OCI-LY3 (cell line): ENCODE measurements around the gene DAAM2.

Source experiments
- EZH2phosphoT487 ChIP-seq: fragments of 200-600 bp; shearing (Covaris generic); IDR thresholded peaks from 2 replicates; pipeline ENCODE4 v1.6.1; 2018; ENCODE audit warnings: antibody characterized with exemption, mixed run types, low read depth
- TF ChIP-seq, protein P1 (sequence below): fragments of 200-600, 300-600 bp; sonication (generic); IDR thresholded peaks from 2 replicates; pipeline ENCODE4 v1.5.1; 2014; ENCODE audit warnings: antibody characterized with exemption, low read length, low read depth

DNA sequence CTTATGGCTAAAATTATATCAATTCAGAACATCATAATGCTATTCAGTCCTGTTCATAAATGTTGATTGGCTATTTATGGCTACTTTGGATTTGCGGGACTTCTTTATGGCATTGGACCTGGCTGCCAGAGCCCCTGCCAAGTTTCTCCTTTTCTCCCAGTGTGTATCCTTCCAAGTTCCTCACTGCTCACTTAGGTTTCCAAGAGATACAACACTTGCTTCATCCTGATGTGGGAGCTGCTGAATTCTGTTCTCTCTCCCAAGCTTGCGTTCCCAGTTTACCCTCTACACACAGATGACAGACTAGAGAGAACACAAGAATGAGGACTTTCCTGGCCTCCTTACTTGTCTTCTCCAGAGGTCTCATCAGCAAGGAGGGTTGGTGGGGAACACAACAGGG, 18.4 kb upstream of the DAAM2 start:
- TF ChIP-seq, protein P1, sequence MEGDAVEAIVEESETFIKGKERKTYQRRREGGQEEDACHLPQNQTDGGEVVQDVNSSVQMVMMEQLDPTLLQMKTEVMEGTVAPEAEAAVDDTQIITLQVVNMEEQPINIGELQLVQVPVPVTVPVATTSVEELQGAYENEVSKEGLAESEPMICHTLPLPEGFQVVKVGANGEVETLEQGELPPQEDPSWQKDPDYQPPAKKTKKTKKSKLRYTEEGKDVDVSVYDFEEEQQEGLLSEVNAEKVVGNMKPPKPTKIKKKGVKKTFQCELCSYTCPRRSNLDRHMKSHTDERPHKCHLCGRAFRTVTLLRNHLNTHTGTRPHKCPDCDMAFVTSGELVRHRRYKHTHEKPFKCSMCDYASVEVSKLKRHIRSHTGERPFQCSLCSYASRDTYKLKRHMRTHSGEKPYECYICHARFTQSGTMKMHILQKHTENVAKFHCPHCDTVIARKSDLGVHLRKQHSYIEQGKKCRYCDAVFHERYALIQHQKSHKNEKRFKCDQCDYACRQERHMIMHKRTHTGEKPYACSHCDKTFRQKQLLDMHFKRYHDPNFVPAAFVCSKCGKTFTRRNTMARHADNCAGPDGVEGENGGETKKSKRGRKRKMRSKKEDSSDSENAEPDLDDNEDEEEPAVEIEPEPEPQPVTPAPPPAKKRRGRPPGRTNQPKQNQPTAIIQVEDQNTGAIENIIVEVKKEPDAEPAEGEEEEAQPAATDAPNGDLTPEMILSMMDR: no peak
- TF ChIP-seq EZH2phosphoT487: no peak
